Fibroblast of lung (primary cell): ENCODE measurements around the gene TXNIP. TPM values are rescaled to one million over a fixed set of nuclear protein-coding genes. Genes with fewer than 3 reads are reported as not detected.
A peak's percentile ranks its signal among the peaks of the same experiment; 100 is the strongest.

Experiments
- DNase-seq, 2 donors: peaks; one replicate each; pipeline versions ENCODE4 v3.0.0 to v3.0.0-alpha.2; 2010; ENCODE audit warnings: low read depth in 2 of 2
- H2AFZ ChIP-seq: 2 replicates; pipeline ENCODE4 v1.5.1; 2012; ENCODE audit warnings: low read length, control low read depth, inconsistent platforms
- H3K27ac ChIP-seq: 2 replicates; pipeline ENCODE4 v1.5.1; 2011; ENCODE audit warnings: low read length, control low read depth; ENCODE audit not compliant: insufficient read depth
- H3K27me3 ChIP-seq: 2 replicates; pipeline ENCODE4 v1.5.1; 2011; ENCODE audit warnings: mild to moderate bottlenecking, low read length; ENCODE audit not compliant: control insufficient read depth, insufficient read depth
- H3K36me3 ChIP-seq: 2 replicates; pipeline ENCODE4 v1.5.1; 2011; ENCODE audit warnings: low read length; ENCODE audit not compliant: control insufficient read depth, insufficient read depth
- H3K4me1 ChIP-seq: 2 replicates; pipeline ENCODE4 v1.5.1; 2011; ENCODE audit warnings: low read length; ENCODE audit not compliant: control insufficient read depth, insufficient read depth; ENCODE audit errors: extremely low read depth
- H3K4me2 ChIP-seq: 2 replicates; pipeline ENCODE4 v1.5.1; 2011; ENCODE audit warnings: low read length, control low read depth; ENCODE audit not compliant: insufficient read depth; ENCODE audit errors: extremely low read depth
- H3K4me3 ChIP-seq, 4 experiments: fragments of 200-600 bp in 1 of 4; sonication (generic) in 1 of 4; replicated peaks in 1 of 4; 2 replicates each; pipeline ENCODE4 v1.5.1; 2011 to 2016; ENCODE audit warnings: low read length in 4 of 4, low read depth in 3 of 4, mild to moderate bottlenecking in 3 of 4, control low read depth in 2 of 4, inconsistent platforms in 1 of 4, mixed read lengths in 1 of 4; ENCODE audit not compliant: insufficient read depth in 1 of 4; ENCODE audit errors: control extremely low read depth in 1 of 4
- H3K79me2 ChIP-seq: 2 replicates; pipeline ENCODE4 v1.5.1; 2012; ENCODE audit warnings: mild to moderate bottlenecking, low read length, inconsistent platforms; ENCODE audit not compliant: control insufficient read depth, insufficient read depth
- H3K9ac ChIP-seq: 2 replicates; pipeline ENCODE4 v1.5.1; 2011; ENCODE audit warnings: mild to moderate bottlenecking, low read length, control low read depth; ENCODE audit not compliant: insufficient read depth
- H3K9me3 ChIP-seq: 2 replicates; pipeline ENCODE4 v1.5.1; 2012; ENCODE audit warnings: low read depth, low read length; ENCODE audit not compliant: control insufficient read depth, insufficient read depth
- H4K20me1 ChIP-seq: 2 replicates; pipeline ENCODE4 v1.5.1; 2011; ENCODE audit warnings: low read length; ENCODE audit not compliant: control insufficient read depth, insufficient read depth; ENCODE audit errors: extremely low read depth
- CTCF ChIP-seq, 2 donors: IDR thresholded peaks in 1 of 2; conservative IDR thresholded peaks in 1 of 2; 1 replicate in 1 of 2; 2 replicates in 1 of 2; pipeline ENCODE4 v1.5.1; 2011 to 2012; ENCODE audit warnings: low read length in 2 of 2, control low read depth in 1 of 2, inconsistent platforms in 1 of 2, low read depth in 1 of 2, mild to moderate bottlenecking in 1 of 2
- EZH2 ChIP-seq: IDR thresholded peaks from 2 replicates; pipeline ENCODE4 v1.5.1; 2012; ENCODE audit warnings: low read length, control low read depth, mild to moderate bottlenecking; ENCODE audit errors: missing control alignments
- polyA plus RNA-seq, 2 donors: library from polyadenylated mRNA; depleted of rRNA in 1 of 2; stranded (reverse) in 1 of 2; unstranded in 1 of 2; fragments of >200 nt; gene quantifications; 2 replicates each; pipeline ENCODE4 v1.2.1, GENCODE V29; 2011 to 2012; ENCODE audit warnings: missing spikeins in 1 of 2
- total RNA-seq: library from RNA; depleted of rRNA; stranded (reverse); fragments of >200 nt; gene quantifications from 2 replicates; pipeline ENCODE4 v1.2.1, GENCODE V29; 2014

TXNIP gene
- total and polyA plus RNA-seq, 2 donors (not counting 1 experiment from before 2014, with no cell fraction given), result 204 to 773 TPM

GRCh38 chr1:145958734-145959133 is 37.6 kb downstream of the TXNIP start:
- Histone ChIP-seq H3K27ac (no peak overlapping the region), H4K20me1 (no peaks in the 10 kb centered on the region), H3K9ac (no peak overlapping the region), H3K79me2 (peaks cover 35% of the 10 kb centered on the region), H3K27me3 (no peaks in the 10 kb centered on the region), H3K4me2 (no peak overlapping the region), H2AFZ (no peak overlapping the region), H3K4me3 (no peak overlapping the region), H3K36me3 (peaks cover 1% of the 10 kb centered on the region), H3K9me3 (no peaks in the 10 kb centered on the region), H3K4me1 (peaks cover 30% of the 10 kb centered on the region)
- TF ChIP-seq EZH2 (no peak), CTCF (conservative IDR thresholded peaks at IDR 0.05 in 1 of 2, IDR thresholded peaks at IDR 0.05 in 1 of 2; ENCODE audit: low read depth in 1 of 2, low read length in 2 of 2) (no peak)
- DNase-seq, result no peak

- TF ChIP-seq CTCF (conservative IDR thresholded peaks at IDR 0.05 in 1 of 2, IDR thresholded peaks at IDR 0.05 in 1 of 2; ENCODE audit: low read depth in 1 of 2, low read length in 2 of 2), result no peak
- no peak for TF ChIP-seq EZH2
- H3K9me3 ChIP-seq, result no peaks in the 10 kb centered on the region
- H3K9ac ChIP-seq, result peak within 1 kb of the TSS; percentile 81
- H3K4me2 ChIP-seq, result peak within 1 kb of the TSS; percentile 97
- H3K79me2 ChIP-seq, result peaks cover 46% of the 10 kb centered on the region
- H3K4me3 ChIP-seq, result peak within 1 kb of the TSS; percentile 75 to 95 (median 80)
- peak; percentile 95 to 97 for DNase-seq
- peak within 1 kb of the TSS; percentile 60 for H2AFZ ChIP-seq
- no peaks in the 10 kb centered on the region for H4K20me1 ChIP-seq
- peaks cover 20% of the 10 kb centered on the region for H3K4me1 ChIP-seq
- H3K27me3 ChIP-seq, result no peaks in the 10 kb centered on the region
- peak within 1 kb of the TSS; percentile 87 for H3K27ac ChIP-seq
- H3K36me3 ChIP-seq, result peaks cover 1% of the 10 kb centered on the region
Observed at GRCh38 chr1:145957443-145958319, 38.7 kb downstream of the TXNIP start, which contains the start of gene LIX1L. Gene LIX1L, minus strand, starts transcription at chr1:145958017. Its CDS starts 90 bp downstream, at chr1:145957927.

- peaks cover 16% of the 10 kb centered on the region for H3K4me1 ChIP-seq
- TF ChIP-seq CTCF (conservative IDR thresholded peaks at IDR 0.05 in 1 of 2, IDR thresholded peaks at IDR 0.05 in 1 of 2; ENCODE audit: low read depth in 1 of 2, low read length in 2 of 2) (no peak), EZH2 (no peak)
- H3K27ac ChIP-seq, result peak overlapping the region; percentile 87
- H4K20me1 ChIP-seq, result no peaks in the 10 kb centered on the region
- no peaks in the 10 kb centered on the region for H3K27me3 ChIP-seq
- peaks cover 49% of the 10 kb centered on the region for H3K79me2 ChIP-seq
- H2AFZ ChIP-seq, result no peak overlapping the region
- H3K9me3 ChIP-seq, result no peaks in the 10 kb centered on the region
- peak overlapping the region; percentile 75 to 95 (median 80) for H3K4me3 ChIP-seq
- peak overlapping the region; percentile 97 for H3K4me2 ChIP-seq
- H3K9ac ChIP-seq, result peak overlapping the region; percentile 61
- DNase-seq, result peak; percentile 54 to 65
- peaks cover 1% of the 10 kb centered on the region for H3K36me3 ChIP-seq
Observed at GRCh38 chr1:145956781-145957442, 39.5 kb downstream of the TXNIP start.
